Measurements from ENCODE around the gene IVD. TPM values are rescaled to one million over a fixed set of nuclear protein-coding genes. Genes with fewer than 3 reads are reported as not detected.

IVD gene
- total RNA-seq, 1 donor from 2014 or later, result 18.0 TPM

- Histone ChIP-seq H3K79me2 (ENCODE audit: low read depth) (peaks cover 18% of the 10 kb centered on the region), H3K36me3 (peaks cover 53% of the 10 kb centered on the region), H3K4me1 (peaks cover 8% of the 10 kb centered on the region), H4K20me1 (ENCODE audit: low read depth) (peaks cover 22% of the 10 kb centered on the region), H3K9ac (no peak overlapping the region), H2AFZ (replicated peaks) (no peak overlapping the region), H3K9me3 (ENCODE audit: low read depth) (no peaks in the 10 kb centered on the region), H3K4me3 (no peak overlapping the region), H3K4me2 (no peak overlapping the region), H3K27me3 (no peaks in the 10 kb centered on the region), H3F3A (ENCODE audit: low read depth) (peaks cover 6% of the 10 kb centered on the region), H3K27ac (no peak overlapping the region)
- Mint-ChIP-seq H3K9me3 (no peaks in the 10 kb centered on the region), H3K4me3 (no peak overlapping the region), H3K27ac (no peak overlapping the region), H3K36me3 (peaks cover 48% of the 10 kb centered on the region), H3K27me3 (ENCODE audit: insufficient read depth, low read depth) (no peaks in the 10 kb centered on the region), H3K4me1 (peaks cover 10% of the 10 kb centered on the region)
- no peak for TF ChIP-seq EZH2 (IDR thresholded peaks at IDR 0.05)
- TF ChIP-seq, protein P1, sequence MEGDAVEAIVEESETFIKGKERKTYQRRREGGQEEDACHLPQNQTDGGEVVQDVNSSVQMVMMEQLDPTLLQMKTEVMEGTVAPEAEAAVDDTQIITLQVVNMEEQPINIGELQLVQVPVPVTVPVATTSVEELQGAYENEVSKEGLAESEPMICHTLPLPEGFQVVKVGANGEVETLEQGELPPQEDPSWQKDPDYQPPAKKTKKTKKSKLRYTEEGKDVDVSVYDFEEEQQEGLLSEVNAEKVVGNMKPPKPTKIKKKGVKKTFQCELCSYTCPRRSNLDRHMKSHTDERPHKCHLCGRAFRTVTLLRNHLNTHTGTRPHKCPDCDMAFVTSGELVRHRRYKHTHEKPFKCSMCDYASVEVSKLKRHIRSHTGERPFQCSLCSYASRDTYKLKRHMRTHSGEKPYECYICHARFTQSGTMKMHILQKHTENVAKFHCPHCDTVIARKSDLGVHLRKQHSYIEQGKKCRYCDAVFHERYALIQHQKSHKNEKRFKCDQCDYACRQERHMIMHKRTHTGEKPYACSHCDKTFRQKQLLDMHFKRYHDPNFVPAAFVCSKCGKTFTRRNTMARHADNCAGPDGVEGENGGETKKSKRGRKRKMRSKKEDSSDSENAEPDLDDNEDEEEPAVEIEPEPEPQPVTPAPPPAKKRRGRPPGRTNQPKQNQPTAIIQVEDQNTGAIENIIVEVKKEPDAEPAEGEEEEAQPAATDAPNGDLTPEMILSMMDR (IDR thresholded peaks at IDR 0.05), result no peak
- TF ChIP-seq EZH2phosphoT487 (IDR thresholded peaks at IDR 0.05), result no peak
- no peak for DNase-seq (ENCODE audit: low spot score)
Observed at GRCh38 chr15:40388941-40389823, 16.4 kb upstream of the IVD start.

GRCh38 chr15:40389824-40390595, 15.6 kb upstream of the IVD start:
- Histone ChIP-seq H3K9me3 (ENCODE audit: low read depth) (no peaks in the 10 kb centered on the region), H3K27ac (no peak overlapping the region), H3K27me3 (no peaks in the 10 kb centered on the region), H3K4me1 (peaks cover under 1% of the 10 kb centered on the region), H3F3A (ENCODE audit: low read depth) (peaks cover 6% of the 10 kb centered on the region), H4K20me1 (ENCODE audit: low read depth) (peaks cover 15% of the 10 kb centered on the region), H3K4me3 (no peak overlapping the region), H3K9ac (no peak overlapping the region), H2AFZ (replicated peaks) (no peak overlapping the region), H3K79me2 (ENCODE audit: low read depth) (peaks cover 10% of the 10 kb centered on the region), H3K36me3 (peaks cover 53% of the 10 kb centered on the region), H3K4me2 (no peak overlapping the region)
- peaks cover 4% of the 10 kb centered on the region for H3K4me1 Mint-ChIP-seq
- H3K4me3 Mint-ChIP-seq, result no peak overlapping the region
- H3K9me3 Mint-ChIP-seq, result no peaks in the 10 kb centered on the region
- TF ChIP-seq, protein P1 (IDR thresholded peaks at IDR 0.05), result no peak
- TF ChIP-seq EZH2 (IDR thresholded peaks at IDR 0.05), result no peak
- H3K27me3 Mint-ChIP-seq (ENCODE audit: insufficient read depth, low read depth), result no peaks in the 10 kb centered on the region
- peaks cover 48% of the 10 kb centered on the region for H3K36me3 Mint-ChIP-seq
- no peak overlapping the region for H3K27ac Mint-ChIP-seq
- no peak for DNase-seq (ENCODE audit: low spot score)

DNA sequence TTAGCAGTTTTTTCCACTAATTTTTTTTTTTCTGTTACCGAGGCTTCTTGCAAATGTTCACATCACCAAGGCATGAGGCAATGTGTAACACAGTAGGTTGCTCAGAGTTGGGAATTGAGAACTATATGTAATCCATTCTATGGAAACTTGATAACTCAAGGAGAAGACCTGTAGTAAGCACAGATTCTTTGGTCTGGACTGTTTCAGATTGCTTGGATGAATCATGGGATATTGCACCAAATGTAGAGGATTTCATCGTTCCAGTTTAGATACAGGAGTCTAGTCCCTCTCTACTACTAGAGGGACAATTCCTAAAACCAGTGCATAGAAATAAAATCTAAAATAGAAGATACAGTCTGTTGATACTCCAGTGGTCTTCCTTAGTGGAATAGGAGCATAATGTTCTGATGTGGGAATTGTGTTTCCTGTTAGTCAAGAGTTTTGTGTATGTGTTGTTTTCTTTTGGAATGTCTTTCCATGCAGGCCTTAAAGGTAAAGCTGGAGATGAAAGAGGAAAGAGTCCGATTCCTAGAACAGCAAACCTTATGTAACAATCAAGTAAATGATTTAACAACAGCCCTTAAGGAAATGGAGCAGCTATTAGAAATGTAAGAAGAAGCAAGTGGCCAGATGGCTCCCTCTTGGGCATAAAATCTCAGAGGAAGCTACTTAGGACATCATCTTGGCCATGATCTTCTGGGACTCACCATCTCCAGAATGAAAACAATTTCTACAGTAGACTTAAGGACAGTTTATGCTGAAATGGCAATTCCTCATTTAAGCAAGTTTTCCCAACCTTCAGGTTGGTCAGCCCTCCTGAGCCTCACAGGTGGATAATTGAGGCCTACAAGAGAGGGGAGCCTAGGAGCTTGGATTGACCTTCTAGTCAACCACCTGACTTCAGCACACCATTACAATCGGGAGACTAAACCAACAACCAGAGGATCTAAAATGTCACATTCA, 12.3 kb upstream of the IVD start:
- Mint-ChIP-seq H3K27ac (no peak overlapping the region), H3K4me1 (no peaks in the 10 kb centered on the region), H3K36me3 (peaks cover 33% of the 10 kb centered on the region), H3K27me3 (ENCODE audit: insufficient read depth, low read depth) (no peaks in the 10 kb centered on the region), H3K4me3 (no peak overlapping the region), H3K9me3 (no peaks in the 10 kb centered on the region)
- Histone ChIP-seq H3K4me1 (no peaks in the 10 kb centered on the region), H3K36me3 (peaks cover 35% of the 10 kb centered on the region), H3K4me3 (no peak overlapping the region), H3K79me2 (ENCODE audit: low read depth) (no peaks in the 10 kb centered on the region), H3K4me2 (no peak overlapping the region), H3K9ac (no peak overlapping the region), H3K27me3 (no peaks in the 10 kb centered on the region), H2AFZ (replicated peaks) (no peak overlapping the region), H3K9me3 (ENCODE audit: low read depth) (no peaks in the 10 kb centered on the region), H3F3A (ENCODE audit: low read depth) (peaks cover 20% of the 10 kb centered on the region), H4K20me1 (ENCODE audit: low read depth) (peaks cover 8% of the 10 kb centered on the region), H3K27ac (no peak overlapping the region)
- no peak for DNase-seq (ENCODE audit: low spot score)
- TF ChIP-seq, protein P1 (IDR thresholded peaks at IDR 0.05), result no peak
- TF ChIP-seq EZH2 (IDR thresholded peaks at IDR 0.05), result no peak
